Measurements from ENCODE around the gene GPR137C. TPM values are rescaled to one million over a fixed set of nuclear protein-coding genes. Genes with fewer than 3 reads are reported as not detected.

Gene GPR137C
- polyA plus RNA-seq, 1 of the 3 experiments (the other 2 are of a cell fraction): 0.54 TPM

GRCh38 chr14:52599974-52600373, 47.3 kb downstream of the GPR137C start (continued):
- TF ChIP-seq, protein P1, sequence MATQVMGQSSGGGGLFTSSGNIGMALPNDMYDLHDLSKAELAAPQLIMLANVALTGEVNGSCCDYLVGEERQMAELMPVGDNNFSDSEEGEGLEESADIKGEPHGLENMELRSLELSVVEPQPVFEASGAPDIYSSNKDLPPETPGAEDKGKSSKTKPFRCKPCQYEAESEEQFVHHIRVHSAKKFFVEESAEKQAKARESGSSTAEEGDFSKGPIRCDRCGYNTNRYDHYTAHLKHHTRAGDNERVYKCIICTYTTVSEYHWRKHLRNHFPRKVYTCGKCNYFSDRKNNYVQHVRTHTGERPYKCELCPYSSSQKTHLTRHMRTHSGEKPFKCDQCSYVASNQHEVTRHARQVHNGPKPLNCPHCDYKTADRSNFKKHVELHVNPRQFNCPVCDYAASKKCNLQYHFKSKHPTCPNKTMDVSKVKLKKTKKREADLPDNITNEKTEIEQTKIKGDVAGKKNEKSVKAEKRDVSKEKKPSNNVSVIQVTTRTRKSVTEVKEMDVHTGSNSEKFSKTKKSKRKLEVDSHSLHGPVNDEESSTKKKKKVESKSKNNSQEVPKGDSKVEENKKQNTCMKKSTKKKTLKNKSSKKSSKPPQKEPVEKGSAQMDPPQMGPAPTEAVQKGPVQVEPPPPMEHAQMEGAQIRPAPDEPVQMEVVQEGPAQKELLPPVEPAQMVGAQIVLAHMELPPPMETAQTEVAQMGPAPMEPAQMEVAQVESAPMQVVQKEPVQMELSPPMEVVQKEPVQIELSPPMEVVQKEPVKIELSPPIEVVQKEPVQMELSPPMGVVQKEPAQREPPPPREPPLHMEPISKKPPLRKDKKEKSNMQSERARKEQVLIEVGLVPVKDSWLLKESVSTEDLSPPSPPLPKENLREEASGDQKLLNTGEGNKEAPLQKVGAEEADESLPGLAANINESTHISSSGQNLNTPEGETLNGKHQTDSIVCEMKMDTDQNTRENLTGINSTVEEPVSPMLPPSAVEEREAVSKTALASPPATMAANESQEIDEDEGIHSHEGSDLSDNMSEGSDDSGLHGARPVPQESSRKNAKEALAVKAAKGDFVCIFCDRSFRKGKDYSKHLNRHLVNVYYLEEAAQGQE (IDR thresholded peaks at IDR 0.05; ENCODE audit: low read depth, low read length): no peak
- TF ChIP-seq YY1 (IDR thresholded peaks at IDR 0.05; ENCODE audit: low read depth) (no peak), USF2 (IDR thresholded peaks at IDR 0.05; ENCODE audit: borderline replicate concordance, low read depth, low read length) (no peak), MEF2A (IDR thresholded peaks at IDR 0.05; ENCODE audit: borderline replicate concordance, low read depth) (no peak)

- DNase-seq: no peak
- Histone ChIP-seq H3K4me1 (ENCODE audit: control insufficient read depth in 1 of 2, insufficient read depth in 2 of 2, low read depth in 1 of 2, low read length in 1 of 2) (no peaks in the 10 kb centered on the region), H3K4me2 (no peak overlapping the region), H3K9ac (no peak overlapping the region), H3K27me3 (ENCODE audit: insufficient read depth) (no peaks in the 10 kb centered on the region), H3F3A (replicated peaks; ENCODE audit: insufficient read depth) (no peaks in the 10 kb centered on the region), H3K9me3 (no peaks in the 10 kb centered on the region), H4K20me1 (ENCODE audit: insufficient read depth) (no peaks in the 10 kb centered on the region), H3K27ac (ENCODE audit: low read depth in 2 of 2, low read length in 1 of 2) (no peak overlapping the region), H3K36me3 (replicated peaks in 1 of 2; ENCODE audit: control insufficient read depth in 1 of 2, insufficient read depth in 2 of 2, low read length in 1 of 2) (no peaks in the 10 kb centered on the region), H2AFZ (ENCODE audit: low read depth) (no peak overlapping the region), H3K9me2 (no peaks in the 10 kb centered on the region), H3K4me3 (ENCODE audit: low read depth in 2 of 2, low read length in 1 of 2) (no peak overlapping the region), H3K79me2 (ENCODE audit: insufficient read depth) (no peaks in the 10 kb centered on the region)
- WGBS (ENCODE audit: low lambda C conversion rate): 89% methylated on average over 1 of the region's 1 CpG
- ChIA-PET POLR2A (no interaction called here), CTCF (interaction anchor here (0.6 kb wide), 1 partner anchor 474 kb away, joined by 3 read pairs; no protein-coding TSS in a partner anchor)
- TF ChIP-seq TAF1 (IDR thresholded peaks at IDR 0.05; ENCODE audit: borderline replicate concordance, low read depth, low read length) (no peak), TEAD4 (IDR thresholded peaks at IDR 0.05; ENCODE audit: borderline replicate concordance, insufficient read depth) (no peak), NRF1 (IDR thresholded peaks at IDR 0.05; ENCODE audit: low read depth, low read length) (no peak), POLR2AphosphoS5 (IDR thresholded peaks at IDR 0.05; ENCODE audit: low read depth, low read length) (no peak), IRF3 (IDR thresholded peaks at IDR 0.05; ENCODE audit: low read depth, low read length) (no peak), NFIC (IDR thresholded peaks at IDR 0.05; ENCODE audit: borderline replicate concordance) (no peak), MEF2A (IDR thresholded peaks at IDR 0.05; ENCODE audit: borderline replicate concordance, low read depth) (no peak), EZH2phosphoT487 (IDR thresholded peaks at IDR 0.05; ENCODE audit: borderline replicate concordance, low read depth) (no peak), FOXM1 (IDR thresholded peaks at IDR 0.05; ENCODE audit: low read depth) (no peak), RXRA (IDR thresholded peaks at IDR 0.05; ENCODE audit: borderline replicate concordance, low read depth) (no peak), USF1 (IDR thresholded peaks at IDR 0.05; ENCODE audit: borderline replicate concordance, low read depth) (no peak), RFX5 (IDR thresholded peaks at IDR 0.05; ENCODE audit: low read length) (no peak)
These were observed 49.5 kb downstream of the GPR137C start for GRCh38 chr14:52602131-52602530.

All from SK-N-SH (cell line).